ENCODE measurements around the gene B3GAT3. TPM values are rescaled to one million over a fixed set of nuclear protein-coding genes. Genes with fewer than 3 reads are reported as not detected.
A peak's percentile ranks its signal among the peaks of the same experiment; 100 is the strongest.

The B3GAT3 gene
- total RNA-seq, 4 donors from 2014 or later: 4.4 to 21.4 (median 9.8) TPM

- TF ChIP-seq CTCF (IDR thresholded peaks at IDR 0.05 in 4 of 5, conservative IDR thresholded peaks at IDR 0.05 in 1 of 5) (no peak), POLR2A (IDR thresholded peaks at IDR 0.05) (no peak)
- H3K4me3 ChIP-seq: peak overlapping the region; percentile 84 to 99 (median 98)
- in situ Hi-C loops (cut with MboI; ENCODE audit: low sequenced_read_pairs in 4 of 4): loop anchor here in 1 of 4 donors (25.0 kb wide), 1 partner anchor 112 kb away; the partner anchor contains the start of genes BSCL2 and GNG3
- H3K4me1 ChIP-seq: peaks cover 17 to 29% of the 10 kb centered on the region in 2 donors
- ATAC-seq (no peak), DNase-seq (no peak)
- no peaks in the 10 kb centered on the region for H3K9me3 ChIP-seq
- no peaks in the 10 kb centered on the region for H3K27me3 ChIP-seq
- intact Hi-C loops (cut with DNase I; ENCODE audit: low total_unique reads): loop anchor here (1.0 to 5.0 kb wide), 6 partner anchors 8 to 203 kb away; partner anchors contain the start of genes BSCL2, GNG3 and UBXN1
- peak overlapping the region; percentile 87 to 97 (median 94) for H3K27ac ChIP-seq
- peaks cover 0 to 44% of the 10 kb centered on the region in 2 donors for H3K36me3 ChIP-seq
Measured at GRCh38 chr11:62600367-62601121, 21.2 kb downstream of the B3GAT3 start.

GRCh38 chr11:62599901-62600300 is 21.9 kb downstream of the B3GAT3 start:
- H3K36me3 ChIP-seq: peaks cover 0 to 47% of the 10 kb centered on the region in 2 donors
- DNase-seq (no peak), ATAC-seq (no peak)
- peaks cover 17 to 29% of the 10 kb centered on the region in 2 donors for H3K4me1 ChIP-seq
- intact Hi-C loops (cut with DNase I; ENCODE audit: low total_unique reads): loop anchor here (5.0 kb wide), 5 partner anchors 38 to 203 kb away; partner anchors contain the start of genes BSCL2, GNG3 and UBXN1
- peak overlapping the region; percentile 46 to 97 (median 90) for H3K27ac ChIP-seq
- no peaks in the 10 kb centered on the region for H3K9me3 ChIP-seq
- TF ChIP-seq CTCF (IDR thresholded peaks at IDR 0.05 in 4 of 5, conservative IDR thresholded peaks at IDR 0.05 in 1 of 5) (no peak), POLR2A (IDR thresholded peaks at IDR 0.05) (no peak)
- in situ Hi-C loops (cut with MboI; ENCODE audit: low sequenced_read_pairs in 4 of 4): loop anchor here in 1 of 4 donors (25.0 kb wide), 1 partner anchor 112 kb away; the partner anchor contains the start of genes BSCL2 and GNG3
- no peaks in the 10 kb centered on the region for H3K27me3 ChIP-seq
- peak overlapping the region; percentile 11 to 99 (median 90) for H3K4me3 ChIP-seq

- Histone ChIP-seq H3K36me3 (peaks cover 0 to 54% of the 10 kb centered on the region in 2 donors), H3K27me3 (no peaks in the 10 kb centered on the region), H3K27ac (peak overlapping the region; percentile 46 to 97 (median 90)), H3K9me3 (no peaks in the 10 kb centered on the region), H3K4me1 (peaks cover 17 to 29% of the 10 kb centered on the region in 2 donors), H3K4me3 (peak overlapping the region; percentile 11 to 99 (median 49))
- ATAC-seq (peak; percentile 25 to 37), DNase-seq (peak; percentile 87 to 92)
- in situ Hi-C loops (cut with MboI; ENCODE audit: low sequenced_read_pairs in 4 of 4) (no loop called here), intact Hi-C loops (cut with DNase I; ENCODE audit: low total_unique reads) (no loop called here)
- TF ChIP-seq POLR2A (IDR thresholded peaks at IDR 0.05): no peak
- TF ChIP-seq CTCF (IDR thresholded peaks at IDR 0.05 in 4 of 5, conservative IDR thresholded peaks at IDR 0.05 in 1 of 5): no peak
Measured at GRCh38 chr11:62599069-62599696, 22.6 kb downstream of the B3GAT3 start.

GRCh38 chr11:62595124-62595523 is 26.7 kb downstream of the B3GAT3 start:
- Histone ChIP-seq H3K4me1 (peaks cover 30 to 37% of the 10 kb centered on the region in 2 donors), H3K36me3 (peaks cover 0 to 60% of the 10 kb centered on the region in 2 donors), H3K4me3 (no peak overlapping the region), H3K27me3 (no peaks in the 10 kb centered on the region), H3K27ac (no peak overlapping the region), H3K9me3 (no peaks in the 10 kb centered on the region)
- DNase-seq: no peak
- TF ChIP-seq CTCF (IDR thresholded peaks at IDR 0.05 in 4 of 5, conservative IDR thresholded peaks at IDR 0.05 in 1 of 5) (no peak), POLR2A (IDR thresholded peaks at IDR 0.05) (no peak)
- ATAC-seq: no peak
- in situ Hi-C loops (cut with MboI; ENCODE audit: low sequenced_read_pairs in 4 of 4) (no loop called here), intact Hi-C loops (cut with DNase I; ENCODE audit: low total_unique reads) (no loop called here)

Measured in gastrocnemius medialis (tissue), 4 donors.